Breast epithelium (tissue), 3 donors: Measurements from ENCODE around the gene ID3.

ENCODE experiments used
- CTCF ChIP-seq, 3 donors: fragments of 450-650 bp; IDR thresholded peaks; one replicate each; pipeline ENCODE4 v1.5.1; 2016 to 2017; ENCODE audit warnings: antibody characterized with exemption in 3 of 3, mild to moderate bottlenecking in 3 of 3, moderate library complexity in 3 of 3
- POLR2A ChIP-seq: fragments of 450-650 bp; IDR thresholded peaks from one replicate; pipeline ENCODE4 v1.6.1; 2016; ENCODE audit warnings: antibody characterized with exemption, mild to moderate bottlenecking, moderate library complexity
- POLR2AphosphoS5 ChIP-seq, 3 donors: sonication (generic); formaldehyde crosslinking; IDR thresholded peaks; one replicate each; pipeline ENCODE4 v1.6.1; 2017; ENCODE audit warnings: antibody characterized with exemption in 3 of 3

DNA sequence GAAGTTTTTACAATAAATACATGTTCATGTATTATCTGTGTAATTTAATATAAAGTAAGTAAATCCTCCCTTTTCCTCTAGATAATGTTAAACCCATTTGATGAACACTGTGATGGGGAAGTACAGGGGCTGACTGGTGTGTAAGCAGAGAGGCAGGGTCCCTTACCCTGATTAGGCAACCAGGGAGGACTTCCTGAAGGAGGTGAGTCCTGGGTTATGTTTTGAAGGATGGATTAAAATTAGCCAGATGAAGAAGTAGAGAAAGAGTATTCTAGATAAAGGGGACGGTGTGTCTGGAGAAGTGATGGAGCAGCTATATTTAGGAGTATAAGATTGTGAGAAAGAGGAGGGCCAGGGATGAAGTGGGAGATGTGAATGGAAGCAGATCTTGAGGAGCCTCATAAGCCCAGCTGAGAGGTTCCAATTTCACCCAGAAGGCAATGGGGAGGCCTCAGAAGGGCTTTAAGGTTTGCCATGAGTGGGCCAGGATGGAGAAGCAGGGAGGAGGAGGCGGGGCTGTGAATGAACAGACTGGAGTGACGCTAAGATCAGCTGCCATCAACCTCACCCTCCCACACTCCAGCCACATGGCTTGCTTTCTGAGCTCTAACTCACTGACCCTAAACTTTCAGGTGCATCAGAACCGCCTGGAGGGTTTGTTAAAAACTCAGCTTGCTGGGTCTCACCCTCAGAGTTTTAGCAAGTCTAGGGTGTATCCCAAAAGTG lies 30.9 kb upstream of the ID3 start:
- TF ChIP-seq POLR2AphosphoS5 (IDR thresholded peaks at IDR 0.05) (no peak), CTCF (IDR thresholded peaks at IDR 0.05) (no peak), POLR2A (no peak)
